ENCODE measurements around the gene SCAPER.
"Not testable (repeated sequence)": the region's sequence is repeated elsewhere in the genome, so short reads cannot be mapped to it uniquely, and the experiment has no call there.

DNA sequence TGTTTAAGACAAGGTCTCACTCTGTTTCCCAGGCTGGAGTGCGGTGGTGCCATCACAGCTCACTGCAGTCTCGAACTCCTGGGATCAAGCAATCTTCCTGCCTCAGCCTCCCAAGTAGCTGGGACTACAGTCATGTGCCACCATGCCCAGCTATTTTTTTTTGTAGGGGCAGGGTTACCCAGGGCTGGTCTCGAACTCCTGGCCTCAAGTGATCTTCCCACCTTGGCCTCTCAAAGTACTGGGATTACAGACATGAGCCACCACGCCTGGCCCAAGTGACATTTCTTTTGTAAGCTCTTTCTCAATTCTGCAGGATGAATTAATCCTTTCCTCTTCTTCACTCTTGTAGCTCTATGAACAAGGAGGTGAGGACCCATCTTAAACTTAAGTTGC lies 592.0 kb downstream of the SCAPER start:
- TF ChIP-seq, protein P1, sequence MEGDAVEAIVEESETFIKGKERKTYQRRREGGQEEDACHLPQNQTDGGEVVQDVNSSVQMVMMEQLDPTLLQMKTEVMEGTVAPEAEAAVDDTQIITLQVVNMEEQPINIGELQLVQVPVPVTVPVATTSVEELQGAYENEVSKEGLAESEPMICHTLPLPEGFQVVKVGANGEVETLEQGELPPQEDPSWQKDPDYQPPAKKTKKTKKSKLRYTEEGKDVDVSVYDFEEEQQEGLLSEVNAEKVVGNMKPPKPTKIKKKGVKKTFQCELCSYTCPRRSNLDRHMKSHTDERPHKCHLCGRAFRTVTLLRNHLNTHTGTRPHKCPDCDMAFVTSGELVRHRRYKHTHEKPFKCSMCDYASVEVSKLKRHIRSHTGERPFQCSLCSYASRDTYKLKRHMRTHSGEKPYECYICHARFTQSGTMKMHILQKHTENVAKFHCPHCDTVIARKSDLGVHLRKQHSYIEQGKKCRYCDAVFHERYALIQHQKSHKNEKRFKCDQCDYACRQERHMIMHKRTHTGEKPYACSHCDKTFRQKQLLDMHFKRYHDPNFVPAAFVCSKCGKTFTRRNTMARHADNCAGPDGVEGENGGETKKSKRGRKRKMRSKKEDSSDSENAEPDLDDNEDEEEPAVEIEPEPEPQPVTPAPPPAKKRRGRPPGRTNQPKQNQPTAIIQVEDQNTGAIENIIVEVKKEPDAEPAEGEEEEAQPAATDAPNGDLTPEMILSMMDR (conservative IDR thresholded peaks at IDR 0.05; ENCODE audit: low read length): not testable (repeated sequence)
- TF ChIP-seq EZH2phosphoT487 (IDR thresholded peaks at IDR 0.05; ENCODE audit: borderline replicate concordance, low read depth, low read length): not testable (repeated sequence)

All from OCI-LY7 (cell line).